ENCODE data around the gene KPNA3. TPM values are rescaled to one million over a fixed set of nuclear protein-coding genes. Genes with fewer than 3 reads are reported as not detected.

The KPNA3 gene
- total and polyA plus RNA-seq, 12 donors: 22.5 to 79.1 (median 55.0) TPM

DNA sequence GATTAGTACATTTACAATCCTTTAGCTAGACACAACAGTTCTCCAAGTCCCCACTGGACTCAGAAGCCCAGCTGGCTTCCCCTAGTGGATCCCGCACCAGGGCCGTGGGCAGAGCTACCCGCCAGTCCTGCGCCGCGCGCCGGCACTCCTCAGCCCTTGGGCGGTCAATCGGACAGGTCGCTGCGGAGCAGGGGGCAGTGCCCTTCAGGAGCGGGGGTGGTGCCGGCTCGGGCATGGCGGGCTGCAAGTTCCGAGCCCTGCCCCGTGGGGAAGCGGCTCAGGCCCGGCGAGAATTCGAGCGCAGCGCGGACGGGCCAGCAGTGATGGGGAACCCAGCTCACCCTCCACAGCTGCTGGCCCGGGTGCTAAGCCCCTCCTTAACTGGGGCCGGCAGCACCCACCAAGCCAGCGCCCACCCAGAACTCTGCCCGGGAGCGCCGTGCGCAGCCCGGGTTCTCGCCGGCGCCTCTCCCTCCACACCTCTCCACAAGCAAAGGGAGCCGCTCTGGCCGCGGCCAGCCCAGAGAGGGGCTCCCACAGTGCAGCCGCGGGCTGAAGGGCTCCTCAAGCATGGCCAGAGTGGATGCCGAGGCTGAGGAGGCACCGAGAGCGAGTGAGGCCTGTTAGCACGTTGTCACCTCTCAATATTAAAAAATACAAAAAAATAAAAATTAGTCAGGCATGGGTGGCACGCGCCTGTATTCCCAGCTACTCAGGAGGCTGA lies 114.1 kb downstream of the KPNA3 start:
- ATAC-seq: peak in 1 of 8 donors; percentile 13
- TF ChIP-seq, protein P1, sequence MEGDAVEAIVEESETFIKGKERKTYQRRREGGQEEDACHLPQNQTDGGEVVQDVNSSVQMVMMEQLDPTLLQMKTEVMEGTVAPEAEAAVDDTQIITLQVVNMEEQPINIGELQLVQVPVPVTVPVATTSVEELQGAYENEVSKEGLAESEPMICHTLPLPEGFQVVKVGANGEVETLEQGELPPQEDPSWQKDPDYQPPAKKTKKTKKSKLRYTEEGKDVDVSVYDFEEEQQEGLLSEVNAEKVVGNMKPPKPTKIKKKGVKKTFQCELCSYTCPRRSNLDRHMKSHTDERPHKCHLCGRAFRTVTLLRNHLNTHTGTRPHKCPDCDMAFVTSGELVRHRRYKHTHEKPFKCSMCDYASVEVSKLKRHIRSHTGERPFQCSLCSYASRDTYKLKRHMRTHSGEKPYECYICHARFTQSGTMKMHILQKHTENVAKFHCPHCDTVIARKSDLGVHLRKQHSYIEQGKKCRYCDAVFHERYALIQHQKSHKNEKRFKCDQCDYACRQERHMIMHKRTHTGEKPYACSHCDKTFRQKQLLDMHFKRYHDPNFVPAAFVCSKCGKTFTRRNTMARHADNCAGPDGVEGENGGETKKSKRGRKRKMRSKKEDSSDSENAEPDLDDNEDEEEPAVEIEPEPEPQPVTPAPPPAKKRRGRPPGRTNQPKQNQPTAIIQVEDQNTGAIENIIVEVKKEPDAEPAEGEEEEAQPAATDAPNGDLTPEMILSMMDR (IDR thresholded peaks at IDR 0.05): no peak
- Histone ChIP-seq H3K9me3 (no peaks in the 10 kb centered on the region), H3K4me3 (no peak overlapping the region), H3K27ac (no peak overlapping the region), H3K4me1 (no peaks in the 10 kb centered on the region), H3K36me3 (no peaks in the 10 kb centered on the region), H3K27me3 (no peaks in the 10 kb centered on the region)
- WGBS, 2 donors: 96 to 97% methylated on average over 48 of the region's 48 CpGs
- no peak for DNase-seq
- intact Hi-C loops (cut with DNase I): loop anchor here in 1 of 10 donors (10.0 kb wide), 1 partner anchor 166 kb away; no protein-coding TSS in a partner anchor

DNA sequence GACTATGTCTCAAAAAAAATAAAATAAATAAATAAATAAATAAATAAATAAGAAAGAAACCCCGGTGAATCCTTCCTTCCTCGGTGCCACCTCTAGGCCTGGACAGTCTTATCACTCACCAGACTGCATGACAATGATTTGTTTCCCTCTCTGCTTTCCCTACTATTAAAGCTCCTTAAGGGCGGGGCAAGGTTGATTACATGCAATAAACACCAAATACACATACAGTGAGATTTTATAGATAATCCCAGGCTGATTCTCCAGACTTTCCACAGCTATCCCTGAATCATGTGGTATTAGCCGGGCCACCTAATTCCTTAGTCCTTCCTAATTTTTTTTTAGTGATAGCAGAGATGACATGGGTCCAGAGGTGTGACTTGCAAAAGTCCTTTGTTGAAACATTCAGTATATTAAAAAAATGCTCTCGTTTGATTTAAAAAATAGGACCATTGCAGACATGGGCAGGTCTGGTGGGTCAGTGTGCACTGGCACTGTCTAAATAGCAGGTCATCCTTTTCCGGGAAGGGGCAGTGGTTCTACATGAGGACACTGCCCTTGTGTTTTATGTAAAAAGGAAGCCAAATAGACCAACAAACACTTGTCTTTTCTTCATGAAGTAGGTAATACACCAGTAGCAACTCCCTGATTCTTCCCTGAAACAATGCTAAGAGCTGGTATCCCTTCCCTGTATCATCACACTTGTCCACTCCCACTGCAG lies 115.7 kb downstream of the KPNA3 start:
- ATAC-seq: no peak
- TF ChIP-seq, protein P1 (IDR thresholded peaks at IDR 0.05): no peak
- no peak overlapping the region for H3K27ac ChIP-seq
- H3K4me3 ChIP-seq: no peak overlapping the region
- H3K36me3 ChIP-seq: no peaks in the 10 kb centered on the region
- no peaks in the 10 kb centered on the region for H3K4me1 ChIP-seq
- DNase-seq: no peak
- H3K27me3 ChIP-seq: no peaks in the 10 kb centered on the region
- intact Hi-C loops (cut with DNase I): loop anchor here in 1 of 10 donors (10.0 kb wide), 1 partner anchor 168 kb away; no protein-coding TSS in a partner anchor
- 97 to 98% methylated on average over 6 of the region's 6 CpGs for WGBS, 2 donors
- no peaks in the 10 kb centered on the region for H3K9me3 ChIP-seq

DNA sequence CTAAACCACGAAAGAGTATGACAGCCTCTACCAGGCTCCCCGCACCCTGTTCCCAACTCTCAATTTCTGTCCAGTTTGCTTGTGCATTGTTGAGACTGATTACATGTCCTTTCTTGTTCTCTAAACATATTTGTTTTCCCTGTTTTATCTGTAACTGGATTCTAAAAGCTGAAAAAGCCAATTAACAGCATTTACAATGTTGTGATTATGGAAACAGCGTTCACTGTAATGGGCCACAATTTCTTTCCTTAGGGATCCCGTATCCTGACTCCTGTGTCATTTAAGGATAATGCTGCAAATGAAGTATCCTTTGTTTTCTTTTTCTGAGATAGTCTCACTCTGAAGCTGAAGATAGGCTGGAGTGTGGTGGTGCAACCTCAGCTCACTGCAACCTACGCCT lies 121.7 kb downstream of the KPNA3 start:
- Histone ChIP-seq H3K36me3 (peaks cover 0 to 14% (median 5%) of the 10 kb centered on the region in 9 donors), H3K27ac (peak overlapping the region in 1 of 10 donors; percentile 27), H3K4me1 (peaks cover 0 to 14% (median 0%) of the 10 kb centered on the region in 9 donors), H3K27me3 (no peaks in the 10 kb centered on the region), H3K4me3 (no peak overlapping the region), H3K9me3 (no peaks in the 10 kb centered on the region)
- ATAC-seq (no peak), DNase-seq (no peak)
- TF ChIP-seq, protein P1 (IDR thresholded peaks at IDR 0.05): no peak
- intact Hi-C loops (cut with DNase I): loop anchor here in 3 of 10 donors (2.0 to 10.0 kb wide), 3 partner anchors 174 to 178 kb away; no protein-coding TSS in a partner anchor
- 57 to 75% methylated on average over 5 of the region's 5 CpGs for WGBS, 2 donors

DNA sequence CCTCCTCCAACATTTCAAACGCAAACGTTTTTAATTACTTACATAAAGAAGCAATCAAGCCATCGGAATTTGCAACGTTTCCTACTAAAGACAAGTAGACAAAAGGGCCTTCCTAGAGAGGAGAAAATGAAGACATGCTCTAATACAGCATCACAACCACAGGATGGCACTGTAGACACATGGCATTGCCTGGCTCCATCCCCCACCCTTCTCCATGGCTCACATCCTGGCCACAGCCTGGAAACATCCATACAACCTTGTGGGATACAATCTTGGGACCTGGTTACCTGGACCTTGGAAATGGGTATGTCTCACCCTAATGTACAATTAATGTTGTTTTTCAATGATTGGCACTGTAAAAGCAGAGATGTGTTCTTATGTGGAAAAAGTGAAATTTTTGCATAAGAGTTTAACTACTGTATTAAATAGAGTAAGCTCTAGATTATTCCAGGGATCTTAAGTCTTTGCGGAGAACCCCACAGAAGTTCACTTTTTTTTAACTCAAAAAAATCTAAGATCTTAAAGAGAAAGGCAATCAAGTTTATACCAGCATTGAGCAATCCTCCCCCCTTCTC lies 122.7 kb downstream of the KPNA3 start:
- peaks cover 0 to 14% (median 5%) of the 10 kb centered on the region in 9 donors for H3K36me3 ChIP-seq
- peak; percentile 88 to 97 (median 92) for ATAC-seq
- intact Hi-C loops (cut with DNase I): loop anchor here (1.0 to 10.0 kb wide), 4 partner anchors 175 to 179 kb away; no protein-coding TSS in a partner anchor
- no peak overlapping the region for H3K4me3 ChIP-seq
- H3K9me3 ChIP-seq: no peaks in the 10 kb centered on the region
- TF ChIP-seq, protein P1 (IDR thresholded peaks at IDR 0.05): peak; percentile 59 to 79 (median 72)
- no peaks in the 10 kb centered on the region for H3K27me3 ChIP-seq
- H3K27ac ChIP-seq: no peak overlapping the region
- DNase-seq: peak; percentile 30 to 33
- peaks cover 0 to 14% (median 0%) of the 10 kb centered on the region in 9 donors for H3K4me1 ChIP-seq
- 58% methylated on average over 5 of the region's 5 CpGs for WGBS, 2 donors
